Stimulated activated CD4-positive, alpha-beta T cell treated with anti-CD3 and anti-CD28 coated beads, Interleukin-2, amount 100 ng/mL, for 24 hours (primary cell): ENCODE measurements around the gene PSRC1.

ENCODE experiments used
- DNase-seq, 2 donors: peaks; one replicate each; pipeline ENCODE4 v3.0.0-alpha.2; 2020

PSRC1 gene

DNA sequence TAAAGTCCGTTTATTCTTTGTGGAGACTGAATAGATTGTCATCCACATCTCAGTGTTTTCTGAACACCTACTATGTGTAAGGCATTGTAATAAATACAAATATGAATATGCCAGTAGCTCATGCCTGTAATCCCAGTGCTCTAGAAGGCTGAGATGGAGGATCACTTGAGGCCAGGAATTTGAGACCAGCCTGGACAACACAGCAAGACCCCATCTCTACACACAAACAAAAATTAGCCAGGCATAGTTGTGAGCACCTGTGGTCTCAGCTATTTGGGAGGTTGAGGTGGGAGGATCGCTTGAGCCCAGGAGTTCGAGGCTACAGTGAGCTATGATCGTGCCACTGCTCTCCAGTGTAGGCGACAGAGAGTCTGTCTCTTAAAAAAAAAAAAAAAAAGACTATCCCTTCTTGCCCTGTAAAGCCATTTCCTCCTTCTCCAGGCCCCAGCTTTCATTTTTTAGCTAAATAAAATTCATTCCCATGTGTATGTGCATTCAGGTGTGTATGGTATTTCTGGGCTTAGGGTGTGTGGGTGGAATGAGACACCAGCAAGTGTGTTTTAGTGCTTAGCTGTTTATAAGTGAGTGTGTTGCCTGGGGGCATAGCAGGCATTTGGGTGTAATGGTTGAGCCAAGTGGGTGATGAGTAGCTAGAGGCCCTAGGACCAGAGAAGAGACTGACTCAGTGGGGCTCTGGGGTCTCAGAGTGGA is 25.8 kb downstream of the PSRC1 start:
- no peak for DNase-seq

DNA sequence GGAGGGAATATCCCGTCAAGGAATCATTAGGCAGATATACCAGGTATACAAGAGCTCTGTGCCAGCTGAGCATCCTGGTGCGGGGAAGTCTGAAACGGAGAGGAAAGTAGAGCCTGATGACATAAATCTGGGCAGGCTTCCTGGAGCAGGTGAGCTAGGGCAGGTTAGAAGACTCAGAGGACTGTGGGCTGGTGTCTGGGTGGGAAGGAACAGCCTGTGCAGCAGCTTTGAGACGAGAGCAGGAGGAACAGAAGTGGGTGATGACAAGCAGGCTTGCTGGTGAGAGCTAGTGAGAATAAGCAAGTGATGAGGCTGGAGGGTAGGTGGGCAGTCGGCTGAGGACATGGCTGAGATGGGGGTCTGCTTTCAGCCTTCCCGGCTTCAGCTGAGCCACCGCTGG is 26.9 kb downstream of the PSRC1 start:
- no peak for DNase-seq

DNA sequence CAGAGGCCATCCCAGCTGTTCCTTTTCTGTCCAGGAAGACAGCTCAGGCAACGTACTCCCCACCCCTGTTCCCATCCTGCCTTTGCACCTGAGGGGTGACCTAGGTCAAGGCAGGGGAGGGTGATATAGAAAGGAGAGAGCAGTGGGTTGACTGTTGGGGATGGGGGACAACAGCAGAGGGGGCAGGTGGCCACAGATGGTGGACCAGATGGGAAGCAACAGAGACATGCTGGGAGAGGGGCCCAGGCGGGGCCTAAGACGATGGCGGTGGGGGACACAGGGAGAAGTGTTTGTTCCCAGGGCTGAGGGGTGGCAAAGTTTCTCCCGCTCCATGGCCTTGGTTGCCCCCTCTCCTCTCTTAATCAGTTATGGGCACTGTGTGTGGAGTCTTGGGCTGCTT is 27.3 kb downstream of the PSRC1 start:
- no peak for DNase-seq

DNA sequence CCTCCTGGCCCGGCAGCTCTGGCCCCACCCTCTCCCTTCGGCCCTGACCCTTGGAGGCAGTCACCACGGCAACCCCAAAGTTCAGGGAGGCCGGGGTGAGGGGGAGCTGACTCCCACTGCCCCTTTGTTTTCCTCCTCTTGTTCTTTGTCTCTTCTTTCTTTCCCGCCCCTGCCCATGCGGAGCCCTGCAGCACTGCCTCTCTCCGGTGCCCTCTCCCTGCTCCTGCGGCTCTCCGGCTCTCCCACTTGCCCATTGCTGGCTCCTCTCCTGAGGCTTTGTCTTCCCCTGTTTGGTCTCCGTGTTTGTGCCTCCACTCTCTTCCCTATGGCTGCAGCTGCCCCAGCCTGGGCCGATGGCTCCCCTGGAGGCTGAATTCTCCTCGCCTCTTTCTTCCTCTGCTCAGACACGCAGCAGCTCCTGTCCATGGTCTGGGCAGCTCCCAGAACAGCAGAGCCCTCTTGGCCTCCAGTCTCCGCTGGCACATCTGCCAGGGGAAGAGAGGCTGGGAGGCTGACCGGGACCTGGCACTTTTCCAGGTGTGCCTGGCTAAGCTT is 27.8 kb downstream of the PSRC1 start:
- no peak for DNase-seq

GRCh38 chr1:109254621-109255096 is 28.3 kb downstream of the PSRC1 start:
- no peak for DNase-seq

DNA sequence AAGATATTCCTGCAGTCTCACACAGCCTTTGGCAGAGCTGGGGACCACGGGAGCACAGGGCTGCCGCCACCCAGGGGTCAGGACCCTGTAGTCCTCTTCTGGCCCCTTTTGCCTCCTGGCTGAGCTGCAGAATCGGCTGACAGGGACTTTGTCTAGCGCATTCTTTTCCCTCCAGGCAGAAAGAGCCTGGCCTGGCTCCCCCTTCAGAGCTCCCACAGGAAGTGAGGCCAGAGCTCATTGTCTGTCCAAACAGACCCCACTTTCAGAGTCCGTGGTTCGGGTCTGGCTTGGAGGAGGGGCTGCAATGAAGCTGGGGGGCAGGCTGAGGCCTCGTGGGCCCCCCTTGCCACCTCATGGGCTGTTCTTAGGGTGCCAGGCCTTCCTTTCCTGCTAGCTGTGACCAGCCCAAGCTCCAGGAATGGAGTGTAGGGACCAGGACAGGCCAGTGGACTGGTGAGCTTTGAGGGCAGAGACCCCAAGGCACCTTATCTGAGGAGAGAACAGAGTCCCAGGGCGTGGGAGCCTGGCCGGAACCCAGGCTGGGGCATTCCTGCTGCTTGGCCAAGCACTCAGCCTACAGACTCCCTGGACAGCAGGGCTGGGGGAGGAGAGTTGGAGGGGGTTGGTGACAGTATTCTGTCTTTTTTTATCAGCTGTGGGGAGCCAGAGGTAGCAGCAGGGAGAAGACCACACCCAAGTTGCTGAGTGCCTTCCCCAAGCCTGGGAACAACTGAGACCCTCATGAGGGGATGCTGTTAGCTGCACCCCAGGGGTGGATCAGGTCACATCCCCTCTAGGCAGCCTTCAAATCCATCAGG is 28.9 kb downstream of the PSRC1 start:
- no peak for DNase-seq

GRCh38 chr1:109252893-109253802 is 29.8 kb downstream of the PSRC1 start:
- no peak for DNase-seq

GRCh38 chr1:109252167-109252892 is 30.6 kb downstream of the PSRC1 start:
- DNase-seq = no peak

DNA sequence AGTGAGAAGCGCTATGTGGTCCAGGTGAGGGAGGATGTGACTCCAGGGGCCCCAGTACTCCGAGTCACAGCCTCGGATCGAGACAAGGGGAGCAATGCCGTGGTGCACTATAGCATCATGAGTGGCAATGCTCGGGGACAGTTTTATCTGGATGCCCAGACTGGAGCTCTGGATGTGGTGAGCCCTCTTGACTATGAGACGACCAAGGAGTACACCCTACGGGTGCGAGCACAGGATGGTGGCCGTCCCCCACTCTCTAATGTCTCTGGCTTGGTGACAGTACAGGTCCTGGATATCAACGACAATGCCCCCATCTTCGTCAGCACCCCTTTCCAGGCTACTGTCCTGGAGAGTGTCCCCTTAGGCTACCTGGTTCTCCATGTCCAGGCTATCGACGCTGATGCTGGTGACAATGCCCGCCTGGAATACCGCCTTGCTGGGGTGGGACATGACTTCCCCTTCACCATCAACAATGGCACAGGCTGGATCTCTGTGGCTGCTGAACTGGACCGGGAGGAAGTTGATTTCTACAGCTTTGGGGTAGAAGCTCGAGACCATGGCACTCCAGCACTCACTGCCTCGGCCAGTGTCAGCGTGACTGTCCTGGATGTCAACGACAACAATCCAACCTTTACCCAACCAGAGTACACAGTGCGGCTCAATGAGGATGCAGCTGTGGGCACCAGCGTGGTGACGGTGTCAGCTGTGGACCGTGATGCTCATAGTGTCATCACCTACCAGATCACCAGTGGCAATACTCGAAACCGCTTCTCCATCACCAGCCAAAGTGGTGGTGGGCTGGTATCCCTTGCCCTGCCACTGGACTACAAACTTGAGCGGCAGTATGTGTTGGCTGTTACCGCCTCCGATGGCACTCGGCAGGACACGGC is 31.4 kb downstream of the PSRC1 start:
- DNase-seq = no peak

DNA sequence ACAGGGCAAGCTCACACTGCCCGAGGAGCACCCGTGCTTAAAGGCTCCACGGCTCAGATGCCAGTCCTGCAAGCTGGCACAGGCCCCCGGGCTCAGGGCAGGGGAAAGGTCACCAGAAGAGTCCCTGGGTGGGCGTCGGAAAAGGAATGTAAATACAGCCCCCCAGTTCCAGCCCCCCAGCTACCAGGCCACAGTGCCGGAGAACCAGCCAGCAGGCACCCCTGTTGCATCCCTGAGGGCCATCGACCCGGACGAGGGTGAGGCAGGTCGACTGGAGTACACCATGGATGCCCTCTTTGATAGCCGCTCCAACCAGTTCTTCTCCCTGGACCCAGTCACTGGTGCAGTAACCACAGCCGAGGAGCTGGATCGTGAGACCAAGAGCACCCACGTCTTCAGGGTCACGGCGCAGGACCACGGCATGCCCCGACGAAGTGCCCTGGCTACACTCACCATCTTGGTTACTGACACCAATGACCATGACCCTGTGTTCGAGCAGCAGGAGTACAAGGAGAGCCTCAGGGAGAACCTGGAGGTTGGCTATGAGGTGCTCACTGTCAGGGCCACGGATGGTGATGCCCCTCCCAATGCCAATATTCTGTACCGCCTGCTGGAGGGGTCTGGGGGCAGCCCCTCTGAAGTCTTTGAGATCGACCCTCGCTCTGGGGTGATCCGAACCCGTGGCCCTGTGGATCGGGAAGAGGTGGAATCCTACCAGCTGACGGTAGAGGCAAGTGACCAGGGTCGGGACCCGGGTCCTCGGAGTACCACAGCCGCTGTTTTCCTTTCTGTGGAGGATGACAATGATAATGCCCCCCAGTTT is 32.3 kb downstream of the PSRC1 start:
- no peak for DNase-seq

- DNase-seq = no peak
Measured at GRCh38 chr1:109249654-109250401, 33.1 kb downstream of the PSRC1 start.

GRCh38 chr1:109248797-109249629 is 33.9 kb downstream of the PSRC1 start, which contains the start of gene CELSR2:
Gene CELSR2, plus strand, starts transcription at chr1:109249539. Its CDS starts 541 bp downstream, at chr1:109250080.
- DNase-seq = peak; percentile 57 to 70

DNA sequence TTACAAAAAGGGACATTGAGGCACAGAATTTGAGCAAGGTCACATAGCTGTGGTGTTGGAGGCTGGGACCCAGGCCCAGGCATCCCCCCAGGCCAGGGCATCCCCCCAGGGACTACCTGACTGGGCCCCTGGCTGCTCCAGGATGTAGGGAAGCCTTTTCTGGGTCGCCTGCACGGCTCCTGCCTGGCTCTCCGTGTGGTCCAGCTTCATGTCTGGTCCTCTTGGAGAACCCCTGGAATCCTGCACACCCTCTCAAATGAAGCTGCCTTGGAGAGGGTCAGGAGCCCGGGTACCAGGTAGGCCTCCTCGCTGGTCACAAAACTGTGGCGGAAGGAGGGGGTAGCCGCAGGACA is 34.5 kb downstream of the PSRC1 start:
- DNase-seq = no peak

GRCh38 chr1:109247401-109248365 is 35.3 kb downstream of the PSRC1 start:
- no peak for DNase-seq

- DNase-seq = no peak
Measured at GRCh38 chr1:109246141-109246551, 36.8 kb downstream of the PSRC1 start.

DNA sequence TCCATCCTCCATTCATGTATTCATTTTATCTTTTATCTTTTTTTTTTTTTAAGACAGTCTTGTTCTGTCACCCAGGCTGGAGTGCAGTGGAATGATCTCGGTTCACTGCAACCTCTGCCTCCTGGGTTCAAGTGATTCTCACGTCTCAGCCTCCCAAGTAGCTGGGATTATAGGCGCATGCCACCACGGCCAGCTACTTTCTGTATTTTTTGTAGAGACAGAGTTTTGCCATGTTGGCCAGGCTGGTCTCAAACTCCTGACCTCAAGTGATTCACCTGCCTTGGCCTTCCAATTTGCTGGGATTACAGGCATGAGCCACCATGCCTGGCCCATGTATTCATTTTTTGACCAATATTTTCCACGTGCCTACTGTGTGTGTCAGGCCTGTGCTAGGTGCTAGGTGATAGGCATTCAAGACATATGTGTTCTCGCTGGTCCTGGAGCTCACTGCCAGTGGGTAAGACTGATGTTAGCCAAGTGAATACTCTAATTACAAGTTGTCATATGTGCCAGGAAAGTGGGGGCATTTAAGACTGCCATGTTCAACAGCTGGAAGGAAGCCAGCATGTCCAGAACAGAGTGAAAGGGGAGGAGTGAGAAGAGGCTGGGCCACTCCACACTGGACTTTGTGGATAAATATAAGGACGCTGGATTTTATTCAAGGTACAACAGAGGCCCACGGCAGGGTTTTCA is 38.9 kb downstream of the PSRC1 start:
- DNase-seq = no peak
